ENCODE results near the gene MRPL34. TPM values are rescaled to one million over a fixed set of nuclear protein-coding genes. Genes with fewer than 3 reads are reported as not detected.

MRPL34 gene
- total RNA-seq, 2 experiments from 2014 or later: 28.4 to 28.7 TPM

- Histone ChIP-seq H3K4me3 (ENCODE audit: low read length) (no peak overlapping the region), H3K4me1 (ENCODE audit: insufficient read depth, low read length) (peaks cover 46% of the 10 kb centered on the region), H3K27ac (ENCODE audit: low read depth in 1 of 2, low read length in 2 of 2) (no peak overlapping the region), H3K36me3 (ENCODE audit: insufficient read depth, low read length) (peaks cover 38% of the 10 kb centered on the region), H3K9me3 (ENCODE audit: control insufficient read depth in 1 of 2, insufficient read depth in 1 of 2, low read length in 2 of 2) (no peaks in the 10 kb centered on the region), H3K27me3 (ENCODE audit: control insufficient read depth in 1 of 2, insufficient read depth in 2 of 2, low read length in 2 of 2) (no peaks in the 10 kb centered on the region)
- Mint-ChIP-seq H3K36me3 (ENCODE audit: low read depth) (peaks cover 42% of the 10 kb centered on the region), H3K27me3 (no peaks in the 10 kb centered on the region), H3K4me3 (peak overlapping the region; percentile 82), H3K9me3 (no peaks in the 10 kb centered on the region), H3K4me1 (ENCODE audit: low read depth) (peaks cover 32% of the 10 kb centered on the region), H3K27ac (peak overlapping the region; percentile 74)
- ChIA-PET POLR2A (interaction anchor here (0.6 kb wide), 1 partner anchor 200 kb away, joined by 3 read pairs; the partner anchor contains the start of gene PGLS), CTCF (no interaction called here)
- ATAC-seq (ENCODE audit: poor library complexity) (no peak), DNase-seq (no peak)
- TF ChIP-seq CTCF (IDR thresholded peaks at IDR 0.05): no peak
- intact Hi-C loops (cut with DNase I, micrococcal nuclease): no loop called here
These were observed 6.0 kb downstream of the MRPL34 start for GRCh38 chr19:17311455-17312188.

GRCh38 chr19:17312189-17313113, 6.8 kb downstream of the MRPL34 start:
- Mint-ChIP-seq H3K27ac (no peak overlapping the region), H3K9me3 (no peaks in the 10 kb centered on the region), H3K27me3 (no peaks in the 10 kb centered on the region), H3K4me3 (no peak overlapping the region), H3K36me3 (ENCODE audit: low read depth) (peaks cover 50% of the 10 kb centered on the region), H3K4me1 (ENCODE audit: low read depth) (peaks cover 30% of the 10 kb centered on the region)
- CTCF ChIA-PET: no interaction called here
- intact Hi-C loops (cut with DNase I, micrococcal nuclease): no loop called here
- DNase-seq (no peak), ATAC-seq (ENCODE audit: poor library complexity) (no peak)
- peaks cover 38% of the 10 kb centered on the region for H3K36me3 ChIP-seq (ENCODE audit: insufficient read depth, low read length)
- TF ChIP-seq CTCF (IDR thresholded peaks at IDR 0.05): no peak
- H3K9me3 ChIP-seq (ENCODE audit: control insufficient read depth in 1 of 2, insufficient read depth in 1 of 2, low read length in 2 of 2): no peaks in the 10 kb centered on the region
- no peaks in the 10 kb centered on the region for H3K27me3 ChIP-seq (ENCODE audit: control insufficient read depth in 1 of 2, insufficient read depth in 2 of 2, low read length in 2 of 2)
- H3K27ac ChIP-seq (ENCODE audit: low read depth in 1 of 2, low read length in 2 of 2): no peak overlapping the region
- peaks cover 49% of the 10 kb centered on the region for H3K4me1 ChIP-seq (ENCODE audit: insufficient read depth, low read length)
- H3K4me3 ChIP-seq (ENCODE audit: low read length): no peak overlapping the region
- POLR2A ChIA-PET: no interaction called here

- Mint-ChIP-seq H3K4me1 (ENCODE audit: low read depth) (peaks cover 20% of the 10 kb centered on the region), H3K4me3 (peak overlapping the region; percentile 4), H3K9me3 (no peaks in the 10 kb centered on the region), H3K36me3 (ENCODE audit: low read depth) (peaks cover 55% of the 10 kb centered on the region), H3K27ac (no peak overlapping the region), H3K27me3 (no peaks in the 10 kb centered on the region)
- no peak for ATAC-seq (ENCODE audit: poor library complexity)
- Histone ChIP-seq H3K4me3 (ENCODE audit: low read length) (no peak overlapping the region), H3K27me3 (ENCODE audit: control insufficient read depth in 1 of 2, insufficient read depth in 2 of 2, low read length in 2 of 2) (no peaks in the 10 kb centered on the region), H3K4me1 (ENCODE audit: insufficient read depth, low read length) (peaks cover 43% of the 10 kb centered on the region), H3K36me3 (ENCODE audit: insufficient read depth, low read length) (peaks cover 43% of the 10 kb centered on the region), H3K9me3 (ENCODE audit: control insufficient read depth in 1 of 2, insufficient read depth in 1 of 2, low read length in 2 of 2) (no peaks in the 10 kb centered on the region), H3K27ac (ENCODE audit: low read depth in 1 of 2, low read length in 2 of 2) (no peak overlapping the region)
- CTCF ChIA-PET: no interaction called here
- intact Hi-C loops (cut with DNase I, micrococcal nuclease): no loop called here
- TF ChIP-seq CTCF (IDR thresholded peaks at IDR 0.05): no peak
- POLR2A ChIA-PET: no interaction called here
- no peak for DNase-seq
These were observed 8.4 kb downstream of the MRPL34 start for GRCh38 chr19:17314007-17314593.
